ENCODE data around the gene PRG2.
"Not testable (repeated sequence)": the region's sequence is repeated elsewhere in the genome, so short reads cannot be mapped to it uniquely, and the experiment has no call there.

The PRG2 gene

DNA sequence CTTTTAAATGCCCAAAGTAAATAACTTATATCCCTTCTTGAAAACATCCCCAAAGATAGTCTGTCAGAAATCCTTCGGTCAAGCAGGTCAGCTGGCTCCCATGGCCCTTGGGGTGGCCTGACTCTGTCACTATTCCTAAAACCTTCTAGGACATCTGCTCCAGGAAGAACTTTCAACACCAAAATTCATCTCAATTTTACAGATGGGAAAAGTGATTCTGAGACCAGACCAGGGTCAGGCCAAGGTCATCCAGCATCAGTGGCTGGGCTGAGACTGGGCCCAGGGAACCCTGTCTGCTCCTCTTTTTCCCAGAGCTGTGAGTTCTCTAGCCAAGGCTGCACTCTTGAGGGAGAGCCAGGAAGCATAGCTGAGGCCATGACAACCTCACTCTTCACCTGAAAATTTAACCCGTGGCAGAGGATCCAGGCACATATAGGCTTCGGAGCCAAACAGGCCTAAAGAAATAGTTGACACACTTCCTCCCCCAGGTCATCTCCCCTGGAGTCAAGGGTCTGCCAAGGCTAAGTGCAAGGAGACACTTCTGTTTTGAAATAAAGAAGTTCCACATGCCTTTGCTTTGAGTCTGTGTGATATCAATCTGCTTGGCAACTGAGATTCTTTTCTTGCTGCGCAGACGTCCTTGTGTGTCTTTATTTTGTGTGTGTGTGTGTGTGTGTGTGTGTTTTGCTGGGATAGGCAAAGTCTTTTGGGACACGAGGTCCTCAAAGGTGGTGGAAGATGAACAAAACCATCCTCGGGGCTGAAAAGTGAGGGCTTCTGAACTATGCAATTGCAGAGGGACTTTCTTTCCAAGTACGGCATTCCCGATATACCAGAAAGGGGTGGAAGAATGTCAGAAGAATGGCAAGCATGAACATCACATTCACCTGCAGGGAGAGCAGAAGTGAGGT, 16.8 kb upstream of the PRG2 start:
- Histone ChIP-seq H3K27ac (ENCODE audit: low read depth, low read length) (peak overlapping the region; percentile 17; the same call in 1 of the 2 replicates), H3K79me2 (ENCODE audit: control insufficient read depth, insufficient read depth, low read length, unreplicated experiment) (no peaks in the 10 kb centered on the region)

DNA sequence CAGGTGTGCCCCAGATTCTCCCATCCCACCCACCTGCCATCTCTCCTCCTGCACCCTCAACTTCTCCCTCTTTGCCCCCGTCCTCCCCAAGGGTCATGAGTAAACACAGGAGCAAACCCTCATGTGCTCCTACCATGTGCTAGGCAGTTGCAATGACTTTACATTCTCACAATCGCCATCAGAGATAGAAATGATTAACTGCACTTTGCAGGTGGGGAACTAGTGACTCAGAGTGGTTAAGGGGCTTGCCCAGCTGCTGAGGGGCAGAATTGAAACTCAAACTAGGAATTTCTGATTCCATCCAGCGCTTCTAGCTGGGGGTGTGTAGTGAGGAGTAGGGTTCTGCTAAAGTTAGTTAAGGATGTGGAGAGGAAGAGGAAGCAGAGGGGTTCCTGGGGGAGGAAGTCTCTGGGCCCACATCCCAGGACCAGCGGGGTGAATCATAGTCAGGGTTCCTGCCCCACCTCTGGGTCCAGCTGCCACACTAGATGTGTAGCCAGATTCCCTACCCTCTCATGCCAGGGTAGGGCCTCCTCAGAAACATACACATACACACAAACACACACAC, 16.0 kb upstream of the PRG2 start:
- peak overlapping the region; percentile 17; the same call in 1 of the 2 replicates for H3K27ac ChIP-seq (ENCODE audit: low read depth, low read length)
- no peaks in the 10 kb centered on the region for H3K79me2 ChIP-seq (ENCODE audit: control insufficient read depth, insufficient read depth, low read length, unreplicated experiment)
- peaks cover 42% of the 10 kb centered on the region for H3K36me3 ChIP-seq (ENCODE audit: insufficient read depth, low read length)
- H3K4me1 ChIP-seq (ENCODE audit: control insufficient read depth, insufficient read depth, low read length, unreplicated experiment), result peaks cover 33% of the 10 kb centered on the region
- no peaks in the 10 kb centered on the region for H3K27me3 ChIP-seq (ENCODE audit: insufficient read depth, low read length)
- H3K4me3 ChIP-seq (ENCODE audit: low read depth, low read length), result no peak overlapping the region
- no peak overlapping the region for H2AFZ ChIP-seq (ENCODE audit: low read length, unreplicated experiment)

More for the DNA sequence above, 16.8 kb upstream of the PRG2 start:
- Histone ChIP-seq H3K27me3 (ENCODE audit: insufficient read depth, low read length) (no peaks in the 10 kb centered on the region), H2AFZ (ENCODE audit: low read length, unreplicated experiment) (no peak overlapping the region), H3K36me3 (ENCODE audit: insufficient read depth, low read length) (peaks cover 44% of the 10 kb centered on the region), H3K4me3 (ENCODE audit: low read depth, low read length) (no peak overlapping the region), H3K4me1 (ENCODE audit: control insufficient read depth, insufficient read depth, low read length, unreplicated experiment) (peaks cover 33% of the 10 kb centered on the region)

DNA sequence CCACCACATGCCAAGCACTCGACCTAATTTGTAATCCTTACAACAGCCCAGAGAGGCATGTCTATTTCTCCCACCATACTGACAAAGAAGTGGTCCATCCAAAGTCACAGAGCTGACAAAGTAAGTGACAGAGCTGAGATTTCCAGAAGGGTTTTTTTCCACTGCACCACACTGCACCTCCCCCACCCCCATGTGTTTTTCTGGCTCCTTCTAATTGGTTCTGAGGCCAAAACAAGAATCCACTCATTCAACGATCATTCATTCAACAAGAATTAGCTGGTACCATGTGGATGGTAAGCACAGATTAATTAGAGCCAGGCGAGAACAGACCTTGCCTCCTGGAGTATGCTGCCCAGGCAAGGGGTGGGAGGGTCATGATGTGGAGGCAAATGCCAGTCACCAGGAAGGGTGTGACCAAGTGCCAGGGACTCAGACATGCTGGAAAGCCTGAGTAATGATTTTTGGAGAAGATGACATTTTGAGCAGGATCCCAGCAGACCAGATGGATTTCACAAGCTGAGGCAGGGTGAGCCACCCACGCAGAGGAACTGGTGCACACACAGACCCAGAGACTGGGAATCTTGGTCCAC, 14.9 kb upstream of the PRG2 start:
- Histone ChIP-seq H3K27ac (ENCODE audit: low read depth, low read length) (no peak overlapping the region), H3K4me1 (ENCODE audit: control insufficient read depth, insufficient read depth, low read length, unreplicated experiment) (peaks cover 26% of the 10 kb centered on the region), H3K36me3 (ENCODE audit: insufficient read depth, low read length) (peaks cover 35% of the 10 kb centered on the region)

DNA sequence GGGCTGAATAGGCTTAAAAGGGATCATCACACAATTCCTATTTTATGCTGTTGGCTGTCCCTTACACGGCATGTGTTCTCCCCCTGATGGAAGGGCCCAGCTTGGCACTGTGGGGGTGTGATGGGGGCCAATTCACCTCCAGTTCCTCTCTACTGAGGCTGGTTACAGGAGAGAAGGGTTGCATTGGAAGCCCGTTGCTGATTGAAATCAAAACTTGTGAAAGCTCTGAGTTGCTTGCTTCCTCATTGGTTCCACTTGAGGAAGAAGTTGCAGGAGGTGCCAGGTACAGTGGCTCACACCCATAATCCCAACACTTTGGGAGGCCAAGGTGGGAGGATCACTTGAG, 13.3 kb upstream of the PRG2 start:
- H2AFZ ChIP-seq (ENCODE audit: low read length, unreplicated experiment), result no peak overlapping the region
- H3K4me3 ChIP-seq (ENCODE audit: low read depth, low read length), result no peak overlapping the region
- H3K4me1 ChIP-seq (ENCODE audit: control insufficient read depth, insufficient read depth, low read length, unreplicated experiment), result peaks cover 18% of the 10 kb centered on the region
- no peaks in the 10 kb centered on the region for H3K79me2 ChIP-seq (ENCODE audit: control insufficient read depth, insufficient read depth, low read length, unreplicated experiment)
- H3K27ac ChIP-seq (ENCODE audit: low read depth, low read length), result no peak overlapping the region
- H3K36me3 ChIP-seq (ENCODE audit: insufficient read depth, low read length), result peaks cover 24% of the 10 kb centered on the region
- H3K27me3 ChIP-seq (ENCODE audit: insufficient read depth, low read length), result peaks cover 2% of the 10 kb centered on the region; the same call in 1 of the 2 replicates

More for the DNA sequence above, 14.9 kb upstream of the PRG2 start:
- Histone ChIP-seq H3K27me3 (ENCODE audit: insufficient read depth, low read length) (no peaks in the 10 kb centered on the region), H2AFZ (ENCODE audit: low read length, unreplicated experiment) (no peak overlapping the region), H3K4me3 (ENCODE audit: low read depth, low read length) (no peak overlapping the region), H3K79me2 (ENCODE audit: control insufficient read depth, insufficient read depth, low read length, unreplicated experiment) (no peaks in the 10 kb centered on the region)

DNA sequence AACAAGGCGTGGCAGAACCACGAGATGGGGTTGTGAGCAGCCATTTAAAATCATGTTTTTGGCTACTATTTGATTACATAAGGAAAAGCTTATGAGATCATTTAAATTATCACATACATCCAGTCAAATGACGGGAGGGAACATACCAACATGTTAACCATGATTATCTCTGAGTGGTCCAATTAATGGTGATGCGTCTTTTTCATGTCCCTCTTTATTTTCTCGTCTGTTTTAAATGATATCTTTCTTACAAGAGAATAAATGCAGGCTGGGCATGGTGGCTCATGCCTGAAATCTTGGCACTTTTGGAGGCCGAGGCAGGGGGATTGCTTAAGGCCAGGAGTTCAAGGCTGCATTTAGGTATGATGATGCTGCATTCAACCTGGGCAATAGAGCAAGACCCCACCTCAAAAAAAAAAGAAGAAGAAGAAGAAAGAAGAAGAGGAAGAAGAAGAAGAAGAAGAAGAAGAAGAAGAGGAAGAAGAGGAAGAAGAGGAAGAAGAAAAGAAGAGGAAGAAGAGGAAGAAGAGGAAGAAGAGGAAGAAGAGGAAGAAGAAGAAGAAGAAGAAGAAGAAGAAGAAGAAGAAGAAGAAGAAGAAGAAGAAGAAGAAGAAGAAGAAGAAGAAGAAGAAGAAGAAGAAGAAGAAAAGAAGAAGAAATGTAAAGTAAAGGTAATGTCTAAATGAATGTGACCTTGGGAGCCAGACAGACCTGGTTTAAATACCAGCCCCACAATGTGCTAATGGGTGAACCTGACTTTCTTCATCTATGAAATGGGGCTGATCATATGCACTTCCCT, 12.8 kb upstream of the PRG2 start:
- H3K27me3 ChIP-seq (ENCODE audit: insufficient read depth, low read length); H3K79me2 ChIP-seq (ENCODE audit: control insufficient read depth, insufficient read depth, low read length, unreplicated experiment); H3K4me3 ChIP-seq (ENCODE audit: low read depth, low read length); H3K27ac ChIP-seq (ENCODE audit: low read depth, low read length); H2AFZ ChIP-seq (ENCODE audit: low read length, unreplicated experiment): not testable (repeated sequence)
- Histone ChIP-seq H3K4me1 (ENCODE audit: control insufficient read depth, insufficient read depth, low read length, unreplicated experiment) (peaks cover 18% of the 10 kb centered on the region), H3K36me3 (ENCODE audit: insufficient read depth, low read length) (peaks cover 19% of the 10 kb centered on the region)

DNA sequence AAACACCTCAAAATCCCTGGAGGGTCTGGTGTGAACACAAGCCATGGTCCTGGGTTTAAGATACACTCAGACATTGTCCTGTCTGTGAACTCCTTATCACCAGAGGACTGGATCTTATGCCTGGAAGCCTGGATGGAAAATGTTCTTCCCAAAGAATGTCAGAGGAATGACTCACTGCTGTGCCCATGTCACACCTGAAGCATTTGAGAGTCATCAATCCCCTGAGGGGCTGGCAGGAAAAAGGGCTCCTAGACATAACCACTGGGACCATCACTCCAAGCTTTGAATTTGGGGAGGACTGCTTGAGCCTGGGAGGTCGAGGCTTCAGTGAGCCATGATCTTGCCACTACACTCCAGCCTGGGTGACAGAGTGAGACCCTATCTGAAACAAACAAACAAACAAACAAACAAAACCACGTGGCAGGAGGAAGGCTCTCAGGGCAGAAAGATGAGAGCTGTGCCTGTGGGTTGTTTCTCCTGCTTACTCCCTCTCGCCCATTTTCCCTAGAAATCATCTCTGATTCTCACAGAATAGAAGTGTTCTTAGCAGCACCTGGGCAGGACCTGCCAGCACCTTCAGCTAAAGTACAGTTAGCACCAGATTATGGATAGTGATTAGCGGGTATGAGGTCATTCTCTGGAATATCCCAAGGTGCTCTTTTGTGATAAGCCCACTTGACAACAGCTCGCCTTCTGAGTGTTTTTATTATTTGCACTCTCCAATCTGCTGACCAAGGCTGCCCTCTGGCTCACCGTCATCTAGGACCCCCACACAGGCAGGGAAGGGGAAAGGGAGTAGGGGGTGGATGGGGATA, 11.9 kb upstream of the PRG2 start:
- peaks cover 14% of the 10 kb centered on the region for H3K27me3 ChIP-seq (ENCODE audit: insufficient read depth, low read length)
- no peak overlapping the region for H3K4me3 ChIP-seq (ENCODE audit: low read depth, low read length)
- H3K36me3 ChIP-seq (ENCODE audit: insufficient read depth, low read length), result peaks cover 11% of the 10 kb centered on the region; the same call in 1 of the 2 replicates
- H3K79me2 ChIP-seq (ENCODE audit: control insufficient read depth, insufficient read depth, low read length, unreplicated experiment), result no peaks in the 10 kb centered on the region
- H3K4me1 ChIP-seq (ENCODE audit: control insufficient read depth, insufficient read depth, low read length, unreplicated experiment), result peaks cover 12% of the 10 kb centered on the region
- no peak overlapping the region for H2AFZ ChIP-seq (ENCODE audit: low read length, unreplicated experiment)
- H3K27ac ChIP-seq (ENCODE audit: low read depth, low read length), result no peak overlapping the region

DNA sequence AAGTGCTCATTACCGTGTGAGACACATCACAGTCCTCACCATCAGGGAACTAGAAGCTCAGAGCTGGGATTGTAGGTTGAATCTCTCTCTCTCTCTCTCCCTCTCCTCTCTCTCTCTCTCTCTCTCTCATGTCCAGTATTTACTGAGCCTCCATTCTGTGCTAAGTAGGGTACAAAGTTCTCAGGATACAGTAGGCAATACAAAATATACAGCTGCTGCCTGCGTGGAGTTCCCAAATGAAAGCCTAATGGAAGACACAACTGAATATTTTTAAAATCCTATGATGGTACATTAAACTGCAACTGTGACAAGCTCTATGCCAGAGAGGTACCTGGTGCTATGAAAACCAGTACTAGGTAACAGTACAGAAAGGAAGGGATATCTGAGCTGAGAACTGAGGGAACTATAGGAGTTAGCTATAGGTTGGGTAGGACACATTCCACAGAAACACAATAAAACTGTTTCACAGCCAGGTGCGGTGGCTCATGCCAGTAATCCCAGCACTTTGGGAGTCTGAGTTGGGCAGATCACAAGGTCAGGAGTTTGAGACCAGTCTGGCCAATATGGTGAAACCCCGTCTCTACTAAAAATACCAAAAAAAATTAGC, 9.6 kb upstream of the PRG2 start:
- Histone ChIP-seq H3K79me2 (ENCODE audit: control insufficient read depth, insufficient read depth, low read length, unreplicated experiment) (no peaks in the 10 kb centered on the region), H3K27ac (ENCODE audit: low read depth, low read length) (no peak overlapping the region), H2AFZ (ENCODE audit: low read length, unreplicated experiment) (no peak overlapping the region), H3K36me3 (ENCODE audit: insufficient read depth, low read length) (peaks cover 2% of the 10 kb centered on the region; the same call in 1 of the 2 replicates), H3K4me1 (ENCODE audit: control insufficient read depth, insufficient read depth, low read length, unreplicated experiment) (no peaks in the 10 kb centered on the region), H3K27me3 (ENCODE audit: insufficient read depth, low read length) (peaks cover 28% of the 10 kb centered on the region), H3K4me3 (ENCODE audit: low read depth, low read length) (no peak overlapping the region)

DNA sequence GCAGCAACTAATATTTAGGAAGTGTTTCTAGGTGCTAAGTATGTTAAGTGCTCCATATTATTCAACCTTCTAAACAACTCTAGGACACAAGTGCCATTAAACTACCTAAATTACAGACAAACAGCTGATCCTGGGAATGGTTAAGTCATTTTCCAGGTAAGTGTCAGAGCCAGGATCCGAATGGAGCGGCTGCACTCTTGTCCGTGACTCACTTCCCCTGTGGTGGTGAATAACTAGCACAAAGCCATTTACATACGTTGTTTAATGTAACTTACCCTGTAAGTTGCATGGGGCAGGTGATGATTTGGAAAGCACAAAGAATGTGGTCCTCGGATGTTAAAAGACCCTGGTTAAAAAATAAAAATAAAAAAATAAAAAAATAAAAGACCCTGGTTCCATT, 8.8 kb upstream of the PRG2 start:
- H2AFZ ChIP-seq (ENCODE audit: low read length, unreplicated experiment), result no peak overlapping the region
- H3K79me2 ChIP-seq (ENCODE audit: control insufficient read depth, insufficient read depth, low read length, unreplicated experiment), result no peaks in the 10 kb centered on the region
- H3K27ac ChIP-seq (ENCODE audit: low read depth, low read length), result no peak overlapping the region
- H3K36me3 ChIP-seq (ENCODE audit: insufficient read depth, low read length), result peaks cover 2% of the 10 kb centered on the region; the same call in 1 of the 2 replicates
- H3K4me3 ChIP-seq (ENCODE audit: low read depth, low read length), result no peak overlapping the region
- peaks cover 35% of the 10 kb centered on the region for H3K27me3 ChIP-seq (ENCODE audit: insufficient read depth, low read length)
- H3K4me1 ChIP-seq (ENCODE audit: control insufficient read depth, insufficient read depth, low read length, unreplicated experiment), result no peaks in the 10 kb centered on the region

DNA sequence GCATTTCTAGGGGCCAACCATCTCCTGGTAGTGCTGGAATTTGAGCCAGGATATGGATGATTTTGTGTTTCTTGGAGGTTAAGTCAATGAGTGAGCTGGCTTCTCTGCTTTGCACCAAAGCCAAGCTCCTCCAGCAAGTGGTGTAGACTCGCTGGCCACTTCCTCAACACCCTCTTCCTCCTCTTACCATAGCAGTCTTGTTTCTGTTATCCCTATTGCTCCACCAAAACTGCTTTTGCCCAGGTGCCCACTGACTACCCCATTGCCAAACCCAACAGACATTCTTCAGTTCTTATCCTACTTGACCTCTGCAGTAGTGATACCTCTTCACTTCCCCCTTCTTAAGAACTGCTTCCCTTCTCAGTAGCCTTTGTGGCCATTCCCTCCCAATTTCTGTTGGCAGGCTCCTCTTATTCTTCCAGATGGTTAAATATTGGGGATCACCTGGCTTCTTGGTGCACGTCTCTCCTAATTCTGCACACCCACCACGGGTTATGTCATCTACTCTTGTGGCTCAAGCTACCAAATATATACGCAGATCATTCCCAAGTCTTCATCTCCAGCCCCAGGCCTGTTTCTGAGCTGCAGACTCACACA, 7.0 kb upstream of the PRG2 start:
- Histone ChIP-seq H3K36me3 (ENCODE audit: insufficient read depth, low read length) (no peaks in the 10 kb centered on the region), H3K27me3 (ENCODE audit: insufficient read depth, low read length) (peaks cover 52% of the 10 kb centered on the region)

More for the DNA sequence above, 7.0 kb upstream of the PRG2 start:
- Histone ChIP-seq H3K4me3 (ENCODE audit: low read depth, low read length) (no peak overlapping the region), H3K79me2 (ENCODE audit: control insufficient read depth, insufficient read depth, low read length, unreplicated experiment) (no peaks in the 10 kb centered on the region), H3K27ac (ENCODE audit: low read depth, low read length) (no peak overlapping the region), H2AFZ (ENCODE audit: low read length, unreplicated experiment) (no peak overlapping the region), H3K4me1 (ENCODE audit: control insufficient read depth, insufficient read depth, low read length, unreplicated experiment) (no peaks in the 10 kb centered on the region)
